Endothelial cell of umbilical vein (primary cell): Measurements from ENCODE around the gene SPAG16.

Source experiments
- CTCF ChIP-seq, 2 donors: IDR thresholded peaks; 1 replicate in 1 of 2; 2 replicates in 1 of 2; pipeline ENCODE4 v1.5.1; 2011; ENCODE audit warnings: low read length in 2 of 2, mild to moderate bottlenecking in 2 of 2, moderate library complexity in 2 of 2, control low read depth in 1 of 2, inconsistent platforms in 1 of 2, low read depth in 1 of 2; ENCODE audit not compliant: insufficient read depth in 1 of 2; ENCODE audit errors: extremely low read depth in 1 of 2
- EZH2 ChIP-seq: IDR thresholded peaks from 2 replicates; pipeline ENCODE4 v1.6.1; 2012; ENCODE audit warnings: borderline replicate concordance, low read depth, mild to moderate bottlenecking, moderate library complexity, low read length, inconsistent platforms; ENCODE audit not compliant: severe bottlenecking
- FOS ChIP-seq: IDR thresholded peaks from 2 replicates; pipeline ENCODE4 v1.6.1; 2011; ENCODE audit warnings: mild to moderate bottlenecking, low read length, moderate library complexity, borderline replicate concordance; ENCODE audit not compliant: insufficient read depth
- GATA2 ChIP-seq: IDR thresholded peaks from 2 replicates; pipeline ENCODE4 v1.7.0; 2011; ENCODE audit warnings: low read depth, mild to moderate bottlenecking, moderate library complexity, mixed read lengths, low read length; ENCODE audit not compliant: insufficient read length, insufficient read depth
- JUN ChIP-seq: IDR thresholded peaks from 2 replicates; pipeline ENCODE4 v1.6.1; 2011; ENCODE audit warnings: borderline replicate concordance, low read depth; ENCODE audit not compliant: insufficient read length, insufficient read depth
- MYC ChIP-seq: IDR thresholded peaks from one replicate; pipeline ENCODE4 v1.6.1; 2011; ENCODE audit warnings: mild to moderate bottlenecking, low read depth, low read length
- POLR2A ChIP-seq: IDR thresholded peaks from 2 replicates; pipeline ENCODE4 v1.6.1; 2012; ENCODE audit warnings: low read depth, mild to moderate bottlenecking, control low read depth, low read length
- POLR2AphosphoS5 ChIP-seq: IDR thresholded peaks from 2 replicates; pipeline ENCODE4 v1.6.1; 2012; ENCODE audit warnings: low read depth, mild to moderate bottlenecking, control low read depth, low read length, moderate library complexity; ENCODE audit not compliant: insufficient read depth
- TF ChIP-seq, protein P1 (sequence below): IDR thresholded peaks from 2 replicates; pipeline ENCODE4 v1.6.1; 2011; ENCODE audit not compliant: insufficient read depth, insufficient read length

- TF ChIP-seq POLR2AphosphoS5 (no peak), JUN (no peak), CTCF (IDR thresholded peaks at IDR 0.05; ENCODE audit: extremely low read depth in 1 of 2, insufficient read depth in 1 of 2, low read depth in 1 of 2, low read length in 2 of 2) (no peak), EZH2 (no peak), POLR2A (no peak), MYC (no peak), GATA2 (no peak), FOS (no peak)
- TF ChIP-seq, protein P1, sequence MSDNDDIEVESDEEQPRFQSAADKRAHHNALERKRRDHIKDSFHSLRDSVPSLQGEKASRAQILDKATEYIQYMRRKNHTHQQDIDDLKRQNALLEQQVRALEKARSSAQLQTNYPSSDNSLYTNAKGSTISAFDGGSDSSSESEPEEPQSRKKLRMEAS, result no peak
Observed at GRCh38 chr2:213669657-213670056, 385.4 kb downstream of the SPAG16 start.
